Measurements from ENCODE around the gene MUSTN1.

DNA sequence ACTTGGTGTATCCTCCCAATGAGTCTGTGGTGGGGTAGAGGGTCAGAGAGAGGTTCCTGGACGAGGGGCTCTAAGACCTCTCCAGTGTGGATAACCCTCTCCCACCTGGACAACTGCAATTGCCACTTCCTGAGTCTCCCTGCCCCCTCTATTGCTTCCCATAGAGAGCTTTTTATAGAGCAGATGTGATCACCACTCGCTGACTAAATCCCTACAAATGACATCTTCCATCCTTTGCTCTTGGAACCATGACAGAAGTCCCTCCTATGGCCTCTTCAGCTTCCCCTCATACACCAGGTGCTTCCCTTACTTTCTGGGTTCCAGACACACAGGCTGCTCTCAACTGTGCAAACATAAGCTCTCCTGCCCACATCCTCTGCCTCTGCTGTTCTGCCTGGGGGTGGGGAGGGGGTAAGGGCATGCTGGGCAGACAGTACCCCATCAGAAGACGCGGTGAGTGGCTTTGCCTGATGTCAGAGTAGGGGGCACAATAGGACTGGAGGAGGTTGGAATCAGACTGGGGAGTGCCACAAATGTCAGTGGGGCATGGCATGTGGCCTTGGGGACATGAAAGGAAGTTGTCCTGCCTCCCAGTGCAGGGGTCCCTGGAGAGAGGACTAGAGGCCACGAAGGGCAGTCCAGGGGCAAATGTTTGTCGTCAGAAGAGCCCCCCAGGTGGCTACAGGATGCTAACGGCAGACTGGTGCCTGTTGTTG, 25.0 kb downstream of the MUSTN1 start:
- TF ChIP-seq MZF1 (CRISPR knock-in tag; IDR thresholded peaks at IDR 0.05; ENCODE audit: borderline replicate concordance) (no peak), ZNF607 (CRISPR knock-in tag; IDR thresholded peaks at IDR 0.05; ENCODE audit: borderline replicate concordance) (no peak), ZFP36 (IDR thresholded peaks at IDR 0.05; ENCODE audit: borderline replicate concordance, low read depth, low read length, partially characterized antibody) (no peak), ETV5 (CRISPR knock-in tag; IDR thresholded peaks at IDR 0.05; ENCODE audit: borderline replicate concordance) (no peak)
- TF ChIP-seq, protein P1, sequence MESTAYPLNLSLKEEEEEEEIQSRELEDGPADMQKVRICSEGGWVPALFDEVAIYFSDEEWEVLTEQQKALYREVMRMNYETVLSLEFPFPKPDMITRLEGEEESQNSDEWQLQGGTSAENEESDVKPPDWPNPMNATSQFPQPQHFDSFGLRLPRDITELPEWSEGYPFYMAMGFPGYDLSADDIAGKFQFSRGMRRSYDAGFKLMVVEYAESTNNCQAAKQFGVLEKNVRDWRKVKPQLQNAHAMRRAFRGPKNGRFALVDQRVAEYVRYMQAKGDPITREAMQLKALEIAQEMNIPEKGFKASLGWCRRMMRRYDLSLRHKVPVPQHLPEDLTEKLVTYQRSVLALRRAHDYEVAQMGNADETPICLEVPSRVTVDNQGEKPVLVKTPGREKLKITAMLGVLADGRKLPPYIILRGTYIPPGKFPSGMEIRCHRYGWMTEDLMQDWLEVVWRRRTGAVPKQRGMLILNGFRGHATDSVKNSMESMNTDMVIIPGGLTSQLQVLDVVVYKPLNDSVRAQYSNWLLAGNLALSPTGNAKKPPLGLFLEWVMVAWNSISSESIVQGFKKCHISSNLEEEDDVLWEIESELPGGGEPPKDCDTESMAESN (CRISPR knock-in tag; conservative IDR thresholded peaks at IDR 0.05), result no peak
- TF ChIP-seq, protein P2, sequence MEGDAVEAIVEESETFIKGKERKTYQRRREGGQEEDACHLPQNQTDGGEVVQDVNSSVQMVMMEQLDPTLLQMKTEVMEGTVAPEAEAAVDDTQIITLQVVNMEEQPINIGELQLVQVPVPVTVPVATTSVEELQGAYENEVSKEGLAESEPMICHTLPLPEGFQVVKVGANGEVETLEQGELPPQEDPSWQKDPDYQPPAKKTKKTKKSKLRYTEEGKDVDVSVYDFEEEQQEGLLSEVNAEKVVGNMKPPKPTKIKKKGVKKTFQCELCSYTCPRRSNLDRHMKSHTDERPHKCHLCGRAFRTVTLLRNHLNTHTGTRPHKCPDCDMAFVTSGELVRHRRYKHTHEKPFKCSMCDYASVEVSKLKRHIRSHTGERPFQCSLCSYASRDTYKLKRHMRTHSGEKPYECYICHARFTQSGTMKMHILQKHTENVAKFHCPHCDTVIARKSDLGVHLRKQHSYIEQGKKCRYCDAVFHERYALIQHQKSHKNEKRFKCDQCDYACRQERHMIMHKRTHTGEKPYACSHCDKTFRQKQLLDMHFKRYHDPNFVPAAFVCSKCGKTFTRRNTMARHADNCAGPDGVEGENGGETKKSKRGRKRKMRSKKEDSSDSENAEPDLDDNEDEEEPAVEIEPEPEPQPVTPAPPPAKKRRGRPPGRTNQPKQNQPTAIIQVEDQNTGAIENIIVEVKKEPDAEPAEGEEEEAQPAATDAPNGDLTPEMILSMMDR (CRISPR knock-in tag; IDR thresholded peaks at IDR 0.05), result no peak
- TF ChIP-seq, protein P3, sequence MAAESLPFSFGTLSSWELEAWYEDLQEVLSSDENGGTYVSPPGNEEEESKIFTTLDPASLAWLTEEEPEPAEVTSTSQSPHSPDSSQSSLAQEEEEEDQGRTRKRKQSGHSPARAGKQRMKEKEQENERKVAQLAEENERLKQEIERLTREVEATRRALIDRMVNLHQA (CRISPR knock-in tag; IDR thresholded peaks at IDR 0.05), result no peak
- TF ChIP-seq, protein P4, sequence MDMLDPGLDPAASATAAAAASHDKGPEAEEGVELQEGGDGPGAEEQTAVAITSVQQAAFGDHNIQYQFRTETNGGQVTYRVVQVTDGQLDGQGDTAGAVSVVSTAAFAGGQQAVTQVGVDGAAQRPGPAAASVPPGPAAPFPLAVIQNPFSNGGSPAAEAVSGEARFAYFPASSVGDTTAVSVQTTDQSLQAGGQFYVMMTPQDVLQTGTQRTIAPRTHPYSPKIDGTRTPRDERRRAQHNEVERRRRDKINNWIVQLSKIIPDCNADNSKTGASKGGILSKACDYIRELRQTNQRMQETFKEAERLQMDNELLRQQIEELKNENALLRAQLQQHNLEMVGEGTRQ (IDR thresholded peaks at IDR 0.05; ENCODE audit: low read depth, low read length), result no peak
- TF ChIP-seq, protein P4 (CRISPR knock-in tag; IDR thresholded peaks at IDR 0.05; ENCODE audit: borderline replicate concordance), result no peak
